Stimulated activated CD8-positive, alpha-beta memory T cell treated with anti-CD3 and anti-CD28 coated beads, Interleukin-7, amount 100 ng/mL, for 1 hour (primary cell): Measurements from ENCODE around the gene RHEBL1.

Source experiments
- DNase-seq, 2 donors: peaks; one replicate each; pipeline ENCODE4 v3.0.0-alpha.2; 2020; ENCODE audit warnings: low read depth in 2 of 2

The RHEBL1 gene

GRCh38 chr12:49054524-49054923, 15.3 kb downstream of the RHEBL1 start:
- no peak for DNase-seq

- no peak for DNase-seq
Observed at GRCh38 chr12:49054096-49054495, 15.7 kb downstream of the RHEBL1 start.

- DNase-seq, result no peak
Observed at GRCh38 chr12:49052451-49053208, 17.1 kb downstream of the RHEBL1 start.

- no peak for DNase-seq
Observed at GRCh38 chr12:49051777-49052438, 17.9 kb downstream of the RHEBL1 start.

- no peak for DNase-seq
Observed at GRCh38 chr12:49051373-49051764, 18.4 kb downstream of the RHEBL1 start.

GRCh38 chr12:49050507-49051372, 19.0 kb downstream of the RHEBL1 start:
- no peak for DNase-seq

- DNase-seq, result no peak
Observed at GRCh38 chr12:49049566-49050224, 20.1 kb downstream of the RHEBL1 start.

GRCh38 chr12:49048953-49049352, 20.8 kb downstream of the RHEBL1 start:
- DNase-seq, result no peak

GRCh38 chr12:49046129-49046895, 23.5 kb downstream of the RHEBL1 start:
- no peak for DNase-seq

- DNase-seq, result no peak
Observed at GRCh38 chr12:49044660-49045059, 25.1 kb downstream of the RHEBL1 start.

- peak; percentile 56 to 71 for DNase-seq
Observed at GRCh38 chr12:49043856-49044258, 25.9 kb downstream of the RHEBL1 start.

GRCh38 chr12:49043241-49043640, 26.5 kb downstream of the RHEBL1 start:
- no peak for DNase-seq

GRCh38 chr12:49041881-49042484, 27.8 kb downstream of the RHEBL1 start:
- DNase-seq, result no peak

- DNase-seq, result no peak
Observed at GRCh38 chr12:49041036-49041880, 28.5 kb downstream of the RHEBL1 start.

- no peak for DNase-seq
Observed at GRCh38 chr12:49040364-49040855, 29.4 kb downstream of the RHEBL1 start.

GRCh38 chr12:49039421-49040363, 30.1 kb downstream of the RHEBL1 start:
- DNase-seq, result no peak

GRCh38 chr12:49038291-49038955, 31.4 kb downstream of the RHEBL1 start:
- no peak for DNase-seq

- no peak for DNase-seq
Observed at GRCh38 chr12:49037947-49038237, 31.9 kb downstream of the RHEBL1 start.
